GM19328 (cell line): Measurements from ENCODE around the gene SNX30.

Experiments
- ATAC-seq: cut with Tn5 transposase; IDR thresholded peaks from one replicate; pipeline ENCODE4 v1.9.1; 2021; ENCODE audit warnings: mild to moderate bottlenecking, moderate library complexity; ENCODE audit not compliant: unreplicated experiment

Gene SNX30

GRCh38 chr9:112819635-112820496, 69.3 kb downstream of the SNX30 start:
- ATAC-seq, result no peak

GRCh38 chr9:112820881-112821280, 70.3 kb downstream of the SNX30 start:
- ATAC-seq, result no peak

- no peak for ATAC-seq
Observed at GRCh38 chr9:112822618-112823017, 72.1 kb downstream of the SNX30 start.

- no peak for ATAC-seq
Observed at GRCh38 chr9:112823257-112823656, 72.7 kb downstream of the SNX30 start.

- no peak for ATAC-seq
Observed at GRCh38 chr9:112831281-112831851, 80.8 kb downstream of the SNX30 start.

GRCh38 chr9:112831969-112832368, 81.4 kb downstream of the SNX30 start:
- no peak for ATAC-seq

GRCh38 chr9:112833081-112833480, 82.5 kb downstream of the SNX30 start:
- ATAC-seq, result no peak

- ATAC-seq, result no peak
Observed at GRCh38 chr9:112836394-112836793, 85.8 kb downstream of the SNX30 start.

GRCh38 chr9:112838342-112838741, 87.8 kb downstream of the SNX30 start:
- ATAC-seq, result no peak

- no peak for ATAC-seq
Observed at GRCh38 chr9:112839331-112839730, 88.8 kb downstream of the SNX30 start.

- no peak for ATAC-seq
Observed at GRCh38 chr9:112841261-112841660, 90.7 kb downstream of the SNX30 start.

- ATAC-seq, result no peak
Observed at GRCh38 chr9:112842555-112842954, 92.0 kb downstream of the SNX30 start.

GRCh38 chr9:112844771-112845542, 94.4 kb downstream of the SNX30 start:
- ATAC-seq, result no peak

GRCh38 chr9:112846528-112847488, 96.2 kb downstream of the SNX30 start:
- no peak for ATAC-seq

GRCh38 chr9:112848316-112849151, 98.0 kb downstream of the SNX30 start:
- no peak for ATAC-seq

- no peak for ATAC-seq
Observed at GRCh38 chr9:112849363-112849922, 98.9 kb downstream of the SNX30 start.

- ATAC-seq, result no peak
Observed at GRCh38 chr9:112850840-112851239, 100.3 kb downstream of the SNX30 start.

- ATAC-seq, result no peak
Observed at GRCh38 chr9:112852741-112853504, 102.4 kb downstream of the SNX30 start.
